GM13977 (cell line): ENCODE results near the gene SEL1L.

Experiments used
- DNase-seq: peaks from one replicate; pipeline ENCODE4 v3.0.0; 2012; ENCODE audit warnings: low spot score
- in situ Hi-C: fragments of 300-500 bp; cut with MboI; formaldehyde crosslinking; loops from one replicate; pipeline ENCODE4 v1.12.0; 2022; ENCODE audit warnings: low sequenced_read_pairs, low pct_unique_long_range_greater_than_20kb, mixed read lengths, inconsistent platforms; ENCODE audit not compliant: unreplicated experiment
- TF ChIP-seq, protein P1 (sequence below): IDR thresholded peaks from 2 replicates; pipeline ENCODE4 v1.5.1; 2012; ENCODE audit warnings: mild to moderate bottlenecking, control low read depth; ENCODE audit not compliant: insufficient read depth; ENCODE audit errors: extremely low read depth, missing control alignments

The SEL1L gene

DNA sequence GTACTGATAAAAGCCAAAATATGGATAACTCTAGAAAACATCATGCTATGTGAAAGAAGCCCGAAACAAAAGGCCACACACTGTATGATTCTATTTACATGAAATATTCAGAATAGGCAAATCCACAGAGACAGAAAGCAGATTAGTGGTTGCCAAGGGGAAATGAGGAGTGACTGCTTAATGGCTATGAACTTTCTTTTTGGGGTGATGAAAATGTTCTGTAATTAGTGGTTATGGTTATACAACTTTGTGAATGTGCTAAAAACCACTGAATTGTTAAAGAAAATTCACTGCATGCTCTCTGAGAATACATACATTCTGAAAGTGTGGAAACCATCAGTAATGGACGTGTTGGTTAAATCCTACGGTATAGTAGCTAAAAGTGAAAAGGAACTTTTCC is 93.6 kb downstream of the SEL1L start:
- DNase-seq = no peak
- TF ChIP-seq, protein P1, sequence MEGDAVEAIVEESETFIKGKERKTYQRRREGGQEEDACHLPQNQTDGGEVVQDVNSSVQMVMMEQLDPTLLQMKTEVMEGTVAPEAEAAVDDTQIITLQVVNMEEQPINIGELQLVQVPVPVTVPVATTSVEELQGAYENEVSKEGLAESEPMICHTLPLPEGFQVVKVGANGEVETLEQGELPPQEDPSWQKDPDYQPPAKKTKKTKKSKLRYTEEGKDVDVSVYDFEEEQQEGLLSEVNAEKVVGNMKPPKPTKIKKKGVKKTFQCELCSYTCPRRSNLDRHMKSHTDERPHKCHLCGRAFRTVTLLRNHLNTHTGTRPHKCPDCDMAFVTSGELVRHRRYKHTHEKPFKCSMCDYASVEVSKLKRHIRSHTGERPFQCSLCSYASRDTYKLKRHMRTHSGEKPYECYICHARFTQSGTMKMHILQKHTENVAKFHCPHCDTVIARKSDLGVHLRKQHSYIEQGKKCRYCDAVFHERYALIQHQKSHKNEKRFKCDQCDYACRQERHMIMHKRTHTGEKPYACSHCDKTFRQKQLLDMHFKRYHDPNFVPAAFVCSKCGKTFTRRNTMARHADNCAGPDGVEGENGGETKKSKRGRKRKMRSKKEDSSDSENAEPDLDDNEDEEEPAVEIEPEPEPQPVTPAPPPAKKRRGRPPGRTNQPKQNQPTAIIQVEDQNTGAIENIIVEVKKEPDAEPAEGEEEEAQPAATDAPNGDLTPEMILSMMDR = no peak
- in situ Hi-C loops = no loop called here

DNA sequence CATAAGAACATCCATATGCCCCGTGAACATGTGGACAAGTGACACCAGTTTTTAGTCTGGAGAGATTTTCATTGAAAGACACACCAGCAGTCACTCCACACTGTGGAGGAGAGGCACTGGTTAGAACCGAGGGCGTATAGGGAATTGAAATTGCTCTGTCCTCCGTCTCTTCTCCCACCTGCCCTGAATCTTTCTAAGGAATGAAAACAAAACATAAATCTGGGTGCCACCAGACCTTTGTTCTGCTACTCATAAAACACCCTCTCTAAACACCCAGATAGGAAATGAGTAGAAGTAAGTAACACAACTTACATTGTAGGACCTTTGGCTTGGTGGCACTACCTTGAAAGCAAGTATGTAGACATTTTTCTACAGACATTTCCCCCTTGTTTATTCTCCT is 96.4 kb downstream of the SEL1L start:
- no peak for DNase-seq
- in situ Hi-C loops = no loop called here
- TF ChIP-seq, protein P1 = no peak

DNA sequence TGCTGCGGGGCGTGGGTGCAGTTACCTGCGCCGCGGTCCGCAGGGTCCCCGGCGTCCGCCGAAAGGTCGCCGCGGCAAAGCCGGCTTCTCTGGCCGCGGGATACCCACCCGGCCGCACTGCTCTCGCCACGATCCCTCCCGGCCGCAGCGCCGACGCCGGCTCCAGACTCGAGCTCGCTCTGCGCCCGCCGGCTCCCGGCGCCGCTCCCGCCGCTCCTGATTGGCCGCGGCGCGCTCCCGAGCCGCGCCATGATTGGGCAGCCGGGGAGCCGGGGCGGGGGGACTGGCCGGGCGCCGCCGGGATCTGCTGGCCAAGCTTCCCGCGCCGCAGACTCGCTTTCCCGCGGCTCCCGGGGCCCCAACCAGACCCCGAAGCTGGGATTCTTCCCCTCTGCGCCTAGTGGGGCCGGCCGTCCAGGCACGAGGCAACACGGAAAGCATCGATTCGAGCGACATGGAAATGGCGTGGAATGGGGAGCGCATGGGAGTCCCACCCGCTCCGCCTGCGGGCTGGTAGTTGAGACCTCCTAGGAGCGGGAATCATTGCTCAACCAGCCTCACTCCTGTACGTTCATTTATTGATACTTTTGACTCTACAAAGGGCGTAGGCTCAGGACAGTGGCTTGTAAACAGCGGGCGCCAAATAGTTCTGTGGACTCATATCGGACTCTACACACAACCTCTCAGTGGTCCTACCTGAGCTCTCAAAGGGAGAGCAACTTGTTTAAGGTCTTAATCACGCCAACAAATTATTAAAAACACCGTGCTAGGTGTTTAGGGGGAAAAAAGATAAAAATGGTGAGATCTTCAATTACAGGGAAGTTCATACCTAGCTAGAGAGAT is 97.1 kb downstream of the SEL1L start:
- DNase-seq = peak; percentile 83
- TF ChIP-seq, protein P1 = no peak
- in situ Hi-C loops = no loop called here

DNA sequence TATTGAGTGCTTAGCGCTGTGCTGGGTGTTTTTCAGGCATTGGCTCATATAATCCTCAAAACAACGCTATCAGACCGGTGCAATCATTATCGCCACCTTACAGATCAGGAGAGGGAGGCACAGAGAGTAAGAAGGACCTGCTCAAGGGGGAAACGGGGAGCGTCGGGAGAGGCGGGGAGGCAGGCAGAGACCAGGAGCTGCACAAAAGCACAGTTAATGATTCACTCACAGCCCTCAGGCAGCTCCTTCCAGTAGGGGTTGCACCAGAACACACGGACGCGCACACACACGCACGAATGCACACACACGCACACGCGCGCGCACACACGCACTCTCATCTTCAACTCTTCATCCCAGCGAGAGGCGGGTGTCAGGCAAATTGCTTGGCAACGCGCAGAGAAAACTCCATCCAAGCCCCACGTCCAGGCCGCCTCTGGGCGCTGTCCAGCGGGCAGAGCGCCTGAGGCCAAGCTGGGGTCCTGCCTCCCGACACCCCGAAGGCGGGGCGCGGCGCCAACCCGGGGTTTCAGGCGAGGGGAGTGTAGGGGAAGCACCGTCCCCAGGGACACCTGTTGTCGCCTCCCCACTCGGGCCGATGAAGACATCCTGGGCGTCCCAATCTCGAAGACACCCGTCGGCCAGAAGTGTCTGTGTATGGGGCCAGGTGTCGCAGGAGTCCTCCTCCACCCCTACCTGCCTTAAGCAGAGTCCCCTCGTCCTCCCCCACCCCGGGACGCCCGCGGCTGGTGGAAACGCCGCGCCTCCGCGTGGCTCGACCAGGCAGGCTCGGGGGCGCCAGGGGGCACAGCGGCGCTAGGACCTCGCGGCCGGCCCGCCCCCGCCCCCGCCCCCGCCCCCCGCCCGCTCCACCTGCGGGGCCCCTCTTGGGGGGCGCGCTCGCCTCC is 98.0 kb downstream of the SEL1L start:
- in situ Hi-C loops = no loop called here
- TF ChIP-seq, protein P1 = no peak
- DNase-seq = peak; percentile 55

DNA sequence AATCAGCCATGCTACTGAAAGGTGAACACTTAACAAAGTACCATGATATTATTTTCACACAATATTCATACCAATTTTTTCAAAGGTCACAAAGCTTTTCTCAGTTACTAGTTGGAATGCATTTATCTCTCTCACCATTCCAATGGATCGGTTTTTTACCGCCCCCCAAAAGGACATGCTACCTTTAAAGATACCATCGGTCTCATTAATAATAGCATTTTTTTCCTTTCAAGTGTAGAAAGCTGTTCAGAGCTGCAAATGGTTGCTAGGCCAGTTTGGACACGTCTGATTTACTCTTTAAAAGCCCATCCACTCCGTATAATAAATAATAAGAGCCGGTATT is 98.6 kb downstream of the SEL1L start:
- in situ Hi-C loops = no loop called here

DNA sequence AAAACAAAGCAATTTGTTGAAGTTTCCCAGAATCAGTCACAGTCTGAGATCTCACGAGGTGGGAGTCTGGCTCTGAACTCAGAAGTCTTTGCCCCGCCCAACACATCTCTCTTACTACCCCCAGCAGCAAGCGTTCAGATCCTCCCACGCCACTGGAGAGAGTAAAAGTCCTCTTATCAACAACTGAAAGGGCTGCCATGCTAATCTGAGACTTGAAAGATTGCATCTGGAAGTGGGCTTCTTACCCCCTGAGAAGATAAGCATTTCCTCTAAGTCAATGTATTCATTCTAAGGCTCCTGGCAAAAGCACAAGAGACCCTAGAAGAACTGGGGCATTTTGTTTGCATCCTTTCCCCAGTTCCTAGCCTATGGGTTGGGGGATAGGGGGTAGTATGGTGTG is 99.4 kb downstream of the SEL1L start:
- in situ Hi-C loops = no loop called here
- TF ChIP-seq, protein P1 = no peak
- DNase-seq = no peak

More for the DNA sequence above, 98.6 kb downstream of the SEL1L start:
- no peak for DNase-seq
- TF ChIP-seq, protein P1 = no peak
